Measurements from ENCODE around the gene HECW1.
"Not testable (repeated sequence)": the region's sequence is repeated elsewhere in the genome, so short reads cannot be mapped to it uniquely, and the experiment has no call there.

The HECW1 gene

DNA sequence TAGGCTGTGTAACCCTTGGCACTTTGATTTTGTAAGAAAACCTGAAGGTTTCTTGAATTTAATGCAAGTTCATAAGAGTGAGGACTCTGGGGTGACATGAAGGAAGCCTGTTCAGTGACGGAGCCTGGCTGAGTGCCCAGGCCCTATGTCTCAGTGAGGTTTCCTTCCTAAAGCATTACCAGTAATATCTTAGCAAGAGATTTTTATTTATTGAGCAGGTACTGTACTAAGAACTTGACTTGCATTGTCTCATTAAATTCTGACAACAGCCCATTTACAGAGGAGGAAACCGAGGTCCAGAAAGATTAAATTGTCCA lies 197.2 kb downstream of the HECW1 start:
- DNase-seq (ENCODE audit: low read depth in 2 of 2): no peak

DNA sequence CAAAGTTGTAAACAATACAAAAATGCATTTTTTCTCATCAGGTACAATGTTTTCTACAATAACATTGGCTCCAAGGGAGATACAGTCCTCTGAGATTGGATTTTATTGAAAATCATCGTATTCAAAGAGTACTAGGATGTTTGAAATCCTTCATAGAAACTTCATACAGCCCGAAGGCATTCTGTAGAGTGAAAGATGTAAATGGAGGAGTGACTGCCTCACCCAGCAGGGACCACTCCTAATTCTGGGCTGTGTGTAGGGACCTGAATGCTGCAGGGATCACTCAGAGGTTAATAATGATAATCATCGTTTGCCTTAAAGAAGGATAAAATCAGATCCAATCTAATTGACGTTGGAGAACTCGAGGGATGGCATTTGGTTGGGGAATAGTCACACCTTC lies 198.6 kb downstream of the HECW1 start:
- DNase-seq (ENCODE audit: low read depth in 2 of 2): no peak

- no peak for DNase-seq (ENCODE audit: low read depth in 2 of 2)
These were observed 199.2 kb downstream of the HECW1 start for GRCh38 chr7:43311694-43312093.

DNA sequence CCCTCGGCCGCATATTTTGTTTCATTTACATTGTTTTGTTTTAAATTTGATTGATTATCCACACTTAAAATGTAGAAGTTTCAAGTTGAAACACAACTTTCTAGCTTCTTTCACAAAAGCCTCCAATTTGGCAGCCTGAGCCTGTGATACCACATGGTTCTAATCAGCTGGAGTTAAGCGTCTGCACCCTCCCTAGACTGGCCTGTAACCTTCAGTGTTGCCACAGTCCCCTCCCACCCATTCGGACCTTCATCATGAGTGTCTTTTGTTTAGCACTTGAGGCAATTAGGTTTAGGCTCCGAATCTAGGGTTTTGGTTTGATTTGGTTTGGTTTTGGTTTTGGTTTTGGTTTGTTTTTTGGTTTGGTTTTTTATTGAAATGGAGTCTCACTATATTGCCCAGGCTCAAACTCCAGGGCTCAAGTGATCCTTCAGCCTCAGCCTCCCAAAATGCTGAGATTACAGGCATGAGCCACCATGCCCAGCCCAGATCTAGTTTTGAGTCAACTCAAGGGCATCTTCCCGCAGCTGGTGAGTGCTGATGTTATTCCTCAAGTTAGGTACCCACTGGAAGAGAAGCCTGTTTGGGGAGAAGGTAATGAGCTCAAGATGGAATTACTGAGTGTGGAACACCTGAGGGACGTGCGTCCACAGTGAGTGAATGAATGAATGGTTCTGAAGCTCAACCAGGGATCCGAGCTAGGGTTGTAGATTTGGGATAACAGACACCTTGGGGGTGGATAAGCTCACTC lies 201.4 kb downstream of the HECW1 start:
- DNase-seq (ENCODE audit: low read depth in 2 of 2): no peak

GRCh38 chr7:43314379-43315158 lies 202.1 kb downstream of the HECW1 start:
- DNase-seq (ENCODE audit: low read depth in 2 of 2): no peak

GRCh38 chr7:43317075-43317474 lies 204.6 kb downstream of the HECW1 start:
- DNase-seq (ENCODE audit: low read depth in 2 of 2): no peak

- no peak for DNase-seq (ENCODE audit: low read depth in 2 of 2)
These were observed 205.8 kb downstream of the HECW1 start for GRCh38 chr7:43318188-43318770.

DNA sequence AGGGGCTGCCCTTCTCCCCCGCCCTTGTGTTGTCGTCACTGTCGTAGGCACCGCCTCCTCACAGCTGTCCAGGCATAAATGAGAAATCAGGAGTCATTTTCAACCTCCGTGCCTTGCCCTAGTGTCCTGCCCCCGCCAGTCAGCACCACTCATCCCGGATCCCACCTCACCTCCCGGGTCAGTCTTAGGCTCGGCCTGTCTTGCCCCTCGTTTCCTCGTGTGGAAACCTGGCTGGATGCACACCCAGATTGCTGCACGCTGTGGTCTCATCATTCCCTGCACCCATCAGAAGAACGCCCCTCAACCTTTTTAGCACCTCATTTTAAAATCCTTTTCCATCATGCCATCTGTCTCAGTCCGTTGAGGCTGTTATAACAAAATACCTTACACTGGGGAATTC lies 213.1 kb downstream of the HECW1 start:
- no peak for DNase-seq (ENCODE audit: low read depth in 2 of 2)

DNA sequence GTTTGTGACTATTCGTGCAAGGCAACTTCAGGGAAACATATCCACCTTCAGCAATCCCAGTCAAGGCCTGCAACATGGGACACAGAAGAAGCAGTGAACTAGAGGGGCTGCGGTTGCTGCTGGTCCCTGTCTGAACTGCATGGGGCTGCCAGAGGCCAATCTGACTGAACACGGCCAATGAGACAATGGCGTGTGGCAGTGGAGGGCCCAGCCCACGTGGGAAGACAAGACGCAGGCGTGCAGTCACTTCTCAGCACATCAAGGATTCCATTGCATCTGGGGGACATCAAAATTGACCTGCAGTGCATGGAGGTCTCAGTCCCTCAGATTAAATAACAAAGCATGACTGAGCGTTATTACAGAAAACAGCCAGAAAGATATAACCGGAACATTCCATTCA lies 215.9 kb downstream of the HECW1 start:
- DNase-seq (ENCODE audit: low read depth in 2 of 2): no peak

- no peak for DNase-seq (ENCODE audit: low read depth in 2 of 2)
These were observed 216.4 kb downstream of the HECW1 start for GRCh38 chr7:43328785-43329380.

- DNase-seq (ENCODE audit: low read depth in 2 of 2): no peak
These were observed 219.8 kb downstream of the HECW1 start for GRCh38 chr7:43332193-43332796.

DNA sequence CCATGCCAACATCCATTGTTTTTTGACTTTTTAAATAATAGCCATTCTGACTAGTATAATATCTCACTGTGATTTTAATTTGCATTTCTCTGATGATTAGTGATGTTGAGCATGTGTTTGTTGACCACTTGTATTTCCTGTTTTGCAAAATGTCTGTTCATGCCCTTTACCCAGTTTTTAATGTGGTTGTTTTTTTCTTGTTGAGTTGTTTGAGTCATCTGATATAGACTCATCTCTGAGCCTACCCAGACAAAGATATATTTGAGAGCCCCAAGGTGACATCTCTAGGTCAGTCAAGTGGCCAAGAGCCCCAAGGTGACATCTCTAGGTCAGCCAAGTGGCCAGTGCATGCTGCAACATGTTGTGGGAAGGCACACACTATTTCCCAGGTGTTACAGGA lies 224.7 kb downstream of the HECW1 start:
- no peak for DNase-seq (ENCODE audit: low read depth in 2 of 2)

- no peak for DNase-seq (ENCODE audit: low read depth in 2 of 2)
These were observed 225.4 kb downstream of the HECW1 start for GRCh38 chr7:43337811-43338210.

DNA sequence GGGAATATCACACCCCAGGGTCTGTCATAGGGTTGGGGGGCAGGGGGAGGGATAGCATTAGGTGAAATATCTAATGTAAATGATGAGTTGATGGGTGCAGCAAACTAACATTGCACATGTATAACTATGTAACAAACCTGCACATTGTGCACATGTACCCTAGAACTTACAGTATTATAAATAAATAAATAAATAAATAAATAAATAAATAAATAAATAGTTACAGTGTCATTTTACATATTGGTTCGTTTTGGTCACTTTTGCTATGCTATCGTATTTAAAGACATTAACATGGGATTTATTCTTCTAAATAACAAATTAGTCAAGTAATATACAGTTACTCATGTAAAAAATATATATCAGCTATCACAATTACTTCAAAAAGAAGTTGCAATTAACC lies 228.7 kb downstream of the HECW1 start:
- no peak for DNase-seq (ENCODE audit: low read depth in 2 of 2)

DNA sequence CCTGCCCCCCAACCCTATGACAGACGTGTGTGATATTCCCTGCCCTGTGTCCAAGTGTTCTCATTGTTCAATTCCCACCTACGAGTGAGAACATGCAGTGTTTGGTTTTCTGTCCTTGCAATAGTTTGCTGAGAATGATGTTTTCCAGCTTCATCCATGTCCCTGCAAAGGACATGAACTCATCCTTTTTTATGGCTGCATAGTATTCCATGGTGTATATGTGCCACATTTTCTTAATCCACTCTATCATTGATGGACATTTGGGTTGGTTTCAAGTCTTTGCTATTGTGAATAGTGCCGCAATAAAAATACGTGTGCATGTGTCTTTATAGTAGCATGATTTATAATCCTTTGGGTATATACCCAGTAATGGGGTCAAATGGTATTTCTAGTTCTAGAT lies 231.0 kb downstream of the HECW1 start:
- not testable (repeated sequence) for DNase-seq (ENCODE audit: low read depth in 2 of 2)

DNA sequence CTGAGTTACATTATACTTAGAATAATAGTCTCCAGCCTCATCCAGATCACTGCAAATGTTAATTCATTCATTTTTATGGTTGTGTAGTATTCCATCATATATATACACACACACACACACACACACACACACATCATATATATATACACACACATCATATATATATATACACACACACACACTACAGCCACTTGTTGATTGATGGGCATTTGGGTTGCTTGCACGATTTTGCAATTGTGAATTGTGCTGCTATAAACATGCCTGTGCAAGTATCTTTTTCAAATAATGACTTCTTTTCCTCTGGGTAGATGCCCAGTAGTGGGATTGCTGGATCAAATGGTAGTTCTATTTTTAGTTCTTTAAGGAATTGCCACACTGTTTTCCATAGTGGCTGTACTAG lies 233.2 kb downstream of the HECW1 start:
- DNase-seq (ENCODE audit: low read depth in 2 of 2): not testable (repeated sequence)

DNA sequence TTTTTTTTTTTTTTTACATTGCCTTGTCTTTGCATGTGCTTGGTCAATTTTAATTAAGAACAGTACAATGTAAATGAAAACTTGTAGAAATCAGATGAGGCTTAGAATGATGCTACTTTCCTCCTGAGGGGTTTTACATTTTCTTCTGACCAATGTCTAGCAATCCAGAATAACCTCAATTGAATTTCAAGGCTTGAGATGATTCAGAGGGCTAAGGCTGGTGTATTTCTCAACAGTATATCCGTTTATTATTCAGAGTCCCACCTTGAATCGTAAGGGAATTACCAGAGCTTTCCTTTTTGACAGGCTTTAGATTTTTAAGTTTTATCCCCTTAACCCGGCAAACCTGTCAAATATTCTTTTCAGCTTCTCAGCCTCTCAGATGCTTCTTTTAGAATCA lies 239.2 kb downstream of the HECW1 start:
- no peak for DNase-seq (ENCODE audit: low read depth in 2 of 2)

DNA sequence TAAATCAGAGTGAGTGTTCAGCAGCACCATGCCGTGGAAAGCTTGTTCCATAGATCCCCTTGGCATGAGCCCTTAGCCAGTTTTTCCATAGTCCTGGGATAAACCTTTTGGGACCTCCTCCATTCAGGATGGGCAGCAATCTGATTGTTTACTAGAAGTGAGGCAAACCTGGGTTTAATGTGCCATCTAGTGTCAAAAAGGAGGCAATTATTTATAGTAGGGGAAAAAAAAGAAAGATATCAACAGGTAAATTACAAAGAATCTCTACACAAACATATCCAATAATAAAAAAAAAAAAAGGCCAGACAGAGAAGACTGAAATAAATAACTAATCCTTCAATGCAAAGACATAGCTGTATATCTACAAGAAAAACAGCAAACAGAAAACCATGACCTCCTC lies 241.5 kb downstream of the HECW1 start:
- DNase-seq (ENCODE audit: low read depth in 2 of 2): no peak

GRCh38 chr7:43362652-43363034 lies 250.2 kb downstream of the HECW1 start:
- no peak for DNase-seq (ENCODE audit: low read depth in 2 of 2)

DNA sequence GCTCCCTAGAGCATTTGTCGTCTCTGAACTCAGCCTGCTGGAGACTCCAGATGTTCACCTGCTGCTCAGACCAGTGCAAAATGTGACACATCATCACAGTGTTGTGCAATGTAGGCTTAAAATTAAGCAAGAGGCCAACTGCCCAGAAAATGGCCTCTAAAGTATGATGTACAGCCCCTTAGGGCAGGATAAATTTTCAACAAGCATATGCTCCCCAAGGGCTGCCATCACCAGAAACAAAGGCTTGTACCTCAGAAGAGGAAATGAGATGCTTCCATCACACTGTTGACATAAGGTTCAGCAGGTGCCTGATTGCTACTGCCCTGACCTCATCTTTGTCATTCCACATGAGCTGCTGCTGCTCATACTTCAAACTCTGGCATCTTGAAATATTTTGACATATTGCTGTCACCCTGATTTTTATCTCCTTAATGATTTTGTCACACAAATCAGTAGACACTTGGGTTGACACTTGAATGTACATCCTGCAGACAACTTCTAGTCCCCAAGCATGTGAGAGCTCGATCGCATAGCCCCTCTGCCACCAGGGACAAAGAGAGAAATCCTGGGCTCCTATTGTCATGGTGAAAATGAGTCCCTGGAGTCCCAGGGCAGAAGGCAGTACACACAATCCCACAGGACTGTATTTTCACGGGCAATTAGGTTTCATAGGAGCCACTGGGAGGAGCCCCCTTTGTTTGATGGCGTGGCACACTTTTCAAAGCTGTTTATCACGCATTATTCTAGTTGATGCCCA lies 250.8 kb downstream of the HECW1 start:
- DNase-seq (ENCODE audit: low read depth in 2 of 2): no peak

- no peak for DNase-seq (ENCODE audit: low read depth in 2 of 2)
These were observed 251.9 kb downstream of the HECW1 start for GRCh38 chr7:43364391-43364790.
